ENCODE data around the gene PCP4. TPM values are rescaled to one million over a fixed set of nuclear protein-coding genes. Genes with fewer than 3 reads are reported as not detected.

Gene PCP4
- total RNA-seq, 2 experiments from 2014 or later, result not detected

DNA sequence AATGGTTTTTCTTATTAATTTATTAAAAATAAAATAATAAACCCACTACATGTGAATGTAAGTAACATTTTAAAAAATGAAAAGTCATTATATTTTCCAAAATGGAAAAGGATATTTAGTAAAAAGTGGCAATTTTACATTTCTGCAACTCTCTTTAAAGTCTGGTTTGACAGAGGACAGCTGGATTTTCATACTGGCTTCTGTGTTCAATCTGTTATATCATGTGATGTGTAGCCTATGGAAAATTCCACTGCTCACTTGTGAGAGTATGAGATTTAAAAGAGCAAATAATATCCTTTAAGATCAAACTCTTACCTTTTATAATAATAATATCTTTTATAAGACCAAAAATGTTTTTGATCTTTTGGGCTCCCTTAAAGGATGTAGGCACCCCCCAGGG lies 33.7 kb downstream of the PCP4 start:
- Histone ChIP-seq H3K9me3 (ENCODE audit: low read length) (no peaks in the 10 kb centered on the region), H3K4me3 (ENCODE audit: low read depth, low read length, poor library complexity, severe bottlenecking) (no peak overlapping the region), H3K79me2 (ENCODE audit: insufficient read depth, low read depth, low read length) (no peaks in the 10 kb centered on the region), H3K4me2 (ENCODE audit: low read length) (no peak overlapping the region), H3K9me2 (ENCODE audit: insufficient read depth, low read length) (no peaks in the 10 kb centered on the region), H3K27ac (ENCODE audit: low read depth, low read length, poor library complexity, severe bottlenecking) (no peak overlapping the region), H4K20me1 (ENCODE audit: insufficient read depth, low read length) (no peaks in the 10 kb centered on the region), H2AFZ (ENCODE audit: low read length) (no peak overlapping the region), H3K4me1 (ENCODE audit: insufficient read depth, low read length, poor library complexity, severe bottlenecking) (no peaks in the 10 kb centered on the region), H3K36me3 (ENCODE audit: insufficient read depth, low read length) (no peaks in the 10 kb centered on the region)
- CTCF ChIA-PET (ENCODE audit: unreplicated experiment), result no interaction called here
- DNase-seq (ENCODE audit: low spot score), result no peak
- TF ChIP-seq EZH2phosphoT487 (IDR thresholded peaks at IDR 0.05; ENCODE audit: borderline replicate concordance, low read depth, low read length) (no peak), CTCF (conservative IDR thresholded peaks at IDR 0.05; ENCODE audit: low read length) (no peak)
- POLR2A ChIA-PET, result no interaction called here
- no TSS peak for BruUV-seq (replicated peaks)
- intact Hi-C loops (cut with micrococcal nuclease; ENCODE audit: unreplicated experiment), result no loop called here

- Histone ChIP-seq H3K4me3 (ENCODE audit: low read depth, low read length, poor library complexity, severe bottlenecking) (no peak overlapping the region), H3K79me2 (ENCODE audit: insufficient read depth, low read depth, low read length) (no peaks in the 10 kb centered on the region), H3K4me2 (ENCODE audit: low read length) (no peak overlapping the region), H4K20me1 (ENCODE audit: insufficient read depth, low read length) (no peaks in the 10 kb centered on the region), H3K4me1 (ENCODE audit: insufficient read depth, low read length, poor library complexity, severe bottlenecking) (no peaks in the 10 kb centered on the region), H3K9me3 (ENCODE audit: low read length) (no peaks in the 10 kb centered on the region), H2AFZ (ENCODE audit: low read length) (no peak overlapping the region), H3K9me2 (ENCODE audit: insufficient read depth, low read length) (no peaks in the 10 kb centered on the region), H3K27ac (ENCODE audit: low read depth, low read length, poor library complexity, severe bottlenecking) (no peak overlapping the region), H3K36me3 (ENCODE audit: insufficient read depth, low read length) (no peaks in the 10 kb centered on the region)
- DNase-seq (ENCODE audit: low spot score), result no peak
- POLR2A ChIA-PET, result no interaction called here
- intact Hi-C loops (cut with micrococcal nuclease; ENCODE audit: unreplicated experiment), result no loop called here
- TF ChIP-seq CTCF (conservative IDR thresholded peaks at IDR 0.05; ENCODE audit: low read length), result no peak
- no peak for TF ChIP-seq EZH2phosphoT487 (IDR thresholded peaks at IDR 0.05; ENCODE audit: borderline replicate concordance, low read depth, low read length)
- CTCF ChIA-PET (ENCODE audit: unreplicated experiment), result no interaction called here
- BruUV-seq (replicated peaks), result no TSS peak
Observed at GRCh38 chr21:39902986-39903385, 35.7 kb downstream of the PCP4 start.

DNA sequence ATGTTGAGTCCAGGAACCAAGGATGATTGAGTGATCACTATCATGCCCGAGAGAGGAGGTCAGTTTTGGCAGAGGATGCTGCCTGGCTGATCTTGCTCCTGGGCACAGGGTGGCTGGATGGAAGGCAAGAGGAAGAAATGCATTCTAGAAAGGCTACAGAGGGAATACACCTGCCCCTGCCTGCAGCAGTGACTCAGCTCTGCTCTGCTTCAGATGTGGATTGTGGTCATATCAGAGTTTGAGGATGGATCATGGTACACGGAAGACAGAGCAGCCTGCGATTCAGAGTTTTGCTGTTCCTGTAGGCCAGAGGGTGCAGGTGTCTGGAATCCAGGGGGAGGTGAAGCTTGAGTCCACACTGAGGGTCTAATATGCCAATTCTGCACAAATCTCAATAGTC lies 37.2 kb downstream of the PCP4 start:
- H4K20me1 ChIP-seq (ENCODE audit: insufficient read depth, low read length), result no peaks in the 10 kb centered on the region
- CTCF ChIA-PET (ENCODE audit: unreplicated experiment), result no interaction called here
- H3K4me1 ChIP-seq (ENCODE audit: insufficient read depth, low read length, poor library complexity, severe bottlenecking), result no peaks in the 10 kb centered on the region
- POLR2A ChIA-PET, result interaction anchor here (0.7 kb wide), 1 partner anchor 10 kb away, joined by 3 read pairs; no protein-coding TSS in a partner anchor
- no peak overlapping the region for H3K27ac ChIP-seq (ENCODE audit: low read depth, low read length, poor library complexity, severe bottlenecking)
- no peak overlapping the region for H3K4me2 ChIP-seq (ENCODE audit: low read length)
- no TSS peak for BruUV-seq (replicated peaks)
- DNase-seq (ENCODE audit: low spot score), result no peak
- H3K36me3 ChIP-seq (ENCODE audit: insufficient read depth, low read length), result no peaks in the 10 kb centered on the region
- TF ChIP-seq EZH2phosphoT487 (IDR thresholded peaks at IDR 0.05; ENCODE audit: borderline replicate concordance, low read depth, low read length), result no peak
- no peak for TF ChIP-seq CTCF (conservative IDR thresholded peaks at IDR 0.05; ENCODE audit: low read length)
- H3K79me2 ChIP-seq (ENCODE audit: insufficient read depth, low read depth, low read length), result no peaks in the 10 kb centered on the region
- no peaks in the 10 kb centered on the region for H3K9me2 ChIP-seq (ENCODE audit: insufficient read depth, low read length)
- H2AFZ ChIP-seq (ENCODE audit: low read length), result no peak overlapping the region
- intact Hi-C loops (cut with micrococcal nuclease; ENCODE audit: unreplicated experiment), result no loop called here
- no peaks in the 10 kb centered on the region for H3K9me3 ChIP-seq (ENCODE audit: low read length)
- H3K4me3 ChIP-seq (ENCODE audit: low read depth, low read length, poor library complexity, severe bottlenecking), result no peak overlapping the region

Data from OCI-LY7 (cell line).